Smooth muscle cell of the brain vasculature (primary cell): Measurements from ENCODE around the gene MKRN2OS.

Experiments
- DNase-seq: peaks from one replicate; pipeline ENCODE4 v3.0.0-alpha.2; 2012; ENCODE audit warnings: low read depth, low spot score

The MKRN2OS gene

GRCh38 chr3:12545473-12545791, at the start of gene MKRN2OS:
TSS of gene MKRN2OS (minus strand) at chr3:12545499. CDS start at chr3:12545464, 35 bp downstream.
- DNase-seq, result no peak

DNA sequence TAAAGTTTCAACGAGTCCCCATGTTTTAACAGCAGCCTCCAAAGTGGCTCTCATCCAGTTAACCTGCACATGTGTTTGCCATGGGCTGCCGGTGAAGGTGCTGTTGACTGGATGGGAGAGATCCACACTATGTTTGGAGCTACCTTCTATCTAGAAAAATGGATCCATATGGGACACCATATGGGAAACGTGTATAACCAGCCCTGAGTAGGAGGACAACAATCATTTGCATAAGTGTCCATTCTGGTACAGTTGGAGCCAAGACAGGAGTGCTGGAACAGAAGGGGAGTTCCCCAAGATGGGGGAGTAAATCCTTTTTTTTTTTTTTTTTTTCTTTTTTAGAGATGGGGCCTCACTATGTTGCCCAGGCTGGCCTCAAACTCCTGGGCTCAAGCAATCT, 48.2 kb upstream of the MKRN2OS start:
- DNase-seq, result no peak

- DNase-seq, result no peak
These were observed 46.9 kb upstream of the MKRN2OS start for GRCh38 chr3:12591997-12592715.

GRCh38 chr3:12591456-12591855, 46.2 kb upstream of the MKRN2OS start:
- DNase-seq, result no peak

- no peak for DNase-seq
These were observed 44.8 kb upstream of the MKRN2OS start for GRCh38 chr3:12590096-12590495.

DNA sequence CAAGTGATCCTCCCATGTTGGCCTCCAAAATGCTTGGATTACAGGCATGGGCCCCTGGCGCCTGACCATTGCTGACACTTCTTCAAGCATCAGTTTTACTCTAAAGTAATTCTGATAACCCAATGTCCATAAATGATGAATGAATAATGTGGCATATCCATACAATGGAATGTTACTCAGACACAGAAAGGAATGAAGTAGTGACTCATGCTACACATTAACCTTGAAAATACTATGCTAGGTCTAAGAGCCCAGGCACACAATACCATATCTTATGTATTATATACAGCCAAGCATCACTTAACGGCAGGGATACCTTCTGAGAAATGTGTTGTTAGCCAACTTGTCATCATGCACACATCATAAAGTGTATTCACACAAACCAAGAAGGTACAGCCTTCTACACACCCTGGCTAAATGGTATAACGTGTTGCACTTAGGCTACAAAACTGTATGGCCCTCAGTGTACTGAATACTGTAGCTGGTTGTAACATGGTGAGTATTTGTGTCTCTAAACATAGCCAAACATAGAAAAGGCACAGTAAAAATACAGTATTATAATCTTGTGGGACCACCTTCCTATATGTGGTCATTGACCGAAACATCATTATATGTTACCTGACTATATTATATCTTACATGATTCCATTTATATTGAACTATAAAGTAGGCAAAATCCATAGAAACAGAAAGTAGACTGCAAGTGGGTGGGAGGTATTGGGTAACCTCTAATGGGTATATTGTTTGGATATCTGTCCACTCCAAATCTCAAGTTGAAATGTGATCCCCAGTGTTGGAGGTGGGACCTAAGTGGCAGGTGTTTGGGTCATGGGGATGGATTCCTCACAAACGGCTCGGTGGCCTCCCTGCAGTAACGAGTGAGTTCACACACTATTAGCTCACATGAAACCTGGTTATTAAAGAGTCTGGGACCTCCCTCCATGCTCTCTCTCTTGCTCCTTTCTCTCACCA, 43.0 kb upstream of the MKRN2OS start:
- DNase-seq, result no peak

DNA sequence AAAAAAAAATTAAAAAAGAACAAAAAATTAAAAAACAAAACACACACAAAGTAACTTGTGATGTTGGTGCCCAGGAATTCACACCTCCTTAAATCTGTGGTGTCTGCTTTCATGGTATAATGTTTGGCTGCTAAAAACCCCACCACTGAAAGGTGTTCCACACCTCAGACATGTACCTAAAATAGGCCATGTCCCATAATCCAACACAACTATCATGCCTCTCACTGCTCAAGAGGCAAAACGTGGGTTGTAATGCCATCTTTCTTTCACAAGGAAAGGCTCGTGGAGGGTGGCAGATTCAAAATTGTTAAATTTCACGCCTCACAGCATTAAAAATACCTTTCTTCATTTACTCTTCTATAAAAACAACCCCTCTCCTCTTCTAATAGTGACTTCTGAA, 41.1 kb upstream of the MKRN2OS start:
- DNase-seq, result no peak

DNA sequence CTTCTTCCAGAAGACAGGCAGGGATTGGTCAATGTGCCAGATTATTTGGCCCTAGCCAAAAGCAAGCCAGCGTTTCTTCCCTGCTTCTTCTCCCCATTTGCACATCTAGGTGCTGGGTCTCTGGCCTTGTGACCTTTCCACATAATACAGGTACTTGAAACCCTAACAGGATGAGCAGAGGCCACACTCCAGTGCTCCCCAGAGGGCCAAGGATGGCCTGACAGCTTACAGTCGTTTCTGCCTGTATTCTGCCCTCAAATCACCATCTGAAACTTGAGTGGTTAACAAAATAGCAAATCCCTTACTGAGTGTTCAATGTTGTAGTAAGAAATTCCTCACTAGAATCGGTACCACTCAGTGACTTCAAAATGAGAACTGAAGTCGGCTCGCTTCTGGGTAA, 40.7 kb upstream of the MKRN2OS start:
- no peak for DNase-seq

- no peak for DNase-seq
These were observed 39.9 kb upstream of the MKRN2OS start for GRCh38 chr3:12585181-12585580.

DNA sequence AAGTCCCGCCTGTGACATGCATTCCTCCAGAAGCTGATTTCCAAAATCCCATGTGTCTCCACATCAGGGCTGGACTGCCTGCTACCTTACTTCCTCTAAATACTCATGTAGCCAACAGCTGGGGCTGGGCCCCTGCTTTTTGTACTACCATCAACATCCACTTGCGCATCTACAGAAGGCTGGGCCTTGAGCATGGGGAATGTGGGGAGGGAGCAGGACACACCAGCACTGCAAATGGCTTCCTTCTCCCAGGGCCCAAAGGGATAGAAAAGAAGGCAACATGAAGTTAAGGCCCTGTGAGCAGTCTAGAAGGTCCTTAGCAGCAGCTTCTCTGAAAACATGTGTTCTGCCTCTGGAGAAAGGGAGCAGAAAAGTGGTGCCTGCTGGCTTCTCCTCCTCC, 38.8 kb upstream of the MKRN2OS start:
- DNase-seq, result no peak

- no peak for DNase-seq
These were observed 38.0 kb upstream of the MKRN2OS start for GRCh38 chr3:12583280-12583679.

GRCh38 chr3:12582730-12583129, 37.4 kb upstream of the MKRN2OS start:
- DNase-seq, result no peak

GRCh38 chr3:12579905-12580304, 34.6 kb upstream of the MKRN2OS start:
- DNase-seq, result no peak

DNA sequence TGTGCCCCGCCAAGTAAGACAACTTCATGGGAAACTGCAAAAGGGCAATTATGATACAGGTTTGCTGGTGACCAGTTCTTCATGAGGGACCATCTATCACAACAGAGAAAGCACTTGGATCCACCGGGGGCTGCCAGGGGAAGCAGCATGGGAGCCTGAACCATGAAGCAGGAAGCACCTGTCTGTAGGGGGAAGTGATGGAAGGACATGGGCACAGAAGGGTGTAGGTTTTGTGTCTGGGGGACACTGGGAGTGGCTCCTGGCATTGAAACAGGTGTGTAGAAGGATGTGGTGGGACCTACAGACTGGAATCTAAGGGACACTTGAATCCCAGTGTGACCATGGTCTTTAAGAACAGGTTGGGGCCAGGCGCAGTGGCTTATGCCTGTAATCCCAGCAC, 34.2 kb upstream of the MKRN2OS start:
- no peak for DNase-seq

GRCh38 chr3:12578742-12579141, 33.4 kb upstream of the MKRN2OS start:
- DNase-seq, result no peak

- no peak for DNase-seq
These were observed 32.1 kb upstream of the MKRN2OS start for GRCh38 chr3:12577379-12577778.

GRCh38 chr3:12574661-12575060, 29.4 kb upstream of the MKRN2OS start:
- DNase-seq, result no peak

GRCh38 chr3:12574131-12574530, 28.8 kb upstream of the MKRN2OS start:
- DNase-seq, result no peak

GRCh38 chr3:12571986-12572385, 26.7 kb upstream of the MKRN2OS start:
- no peak for DNase-seq

GRCh38 chr3:12569836-12570235, 24.5 kb upstream of the MKRN2OS start:
- no peak for DNase-seq

DNA sequence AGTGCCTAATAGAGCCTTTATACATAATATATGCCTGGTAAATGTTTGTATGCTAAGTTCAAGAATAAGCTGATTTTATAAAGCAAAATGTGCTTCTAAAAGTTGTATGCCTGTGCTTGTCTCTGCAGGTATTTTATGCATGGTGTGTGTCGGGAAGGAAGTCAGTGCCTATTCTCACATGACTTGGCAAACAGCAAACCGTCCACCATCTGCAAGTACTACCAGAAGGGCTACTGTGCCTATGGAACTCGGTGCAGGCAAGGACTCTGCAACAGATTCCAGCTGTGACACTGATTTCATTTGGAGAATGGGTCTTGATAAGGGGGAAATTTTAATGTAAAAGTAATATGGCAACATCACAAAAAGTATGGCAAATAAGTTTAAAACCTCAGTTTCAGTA, 23.4 kb upstream of the MKRN2OS start:
- no peak for DNase-seq

- DNase-seq, result no peak
These were observed 21.7 kb upstream of the MKRN2OS start for GRCh38 chr3:12566976-12567375.

- no peak for DNase-seq
These were observed 17.2 kb upstream of the MKRN2OS start for GRCh38 chr3:12562451-12562850.
